Spleen (tissue), 11 donors: ENCODE data around the gene PRDM16. TPM values are rescaled to one million over a fixed set of nuclear protein-coding genes. Genes with fewer than 3 reads are reported as not detected.
A peak's percentile ranks its signal among the peaks of the same experiment; 100 is the strongest.

Experiments used
- DNase-seq: peaks from one replicate; pipeline ENCODE4 v3.0.0-alpha.2; 2020
- H3K27ac ChIP-seq, 8 donors: fragments of 200-600 bp; sonication (generic) in 7 of 8; 1 replicate in 4 of 8; 2 replicates in 4 of 8; pipeline versions ENCODE4 v1.5.0 to v1.8.0; 2016 to 2021; ENCODE audit warnings: inconsistent platforms in 4 of 8, mild to moderate bottlenecking in 4 of 8, moderate library complexity in 1 of 8
- H3K27me3 ChIP-seq, 7 donors: fragments of 200-600 bp; sonication (generic) in 6 of 7; replicated peaks in 1 of 7; 1 replicate in 4 of 7; 2 replicates in 3 of 7; pipeline versions ENCODE4 v1.5.0 to v1.8.0; 2016 to 2021; ENCODE audit warnings: inconsistent platforms in 3 of 7, mild to moderate bottlenecking in 1 of 7
- H3K36me3 ChIP-seq, 6 donors: fragments of 200-600 bp; sonication (generic) in 5 of 6; 1 replicate in 4 of 6; 2 replicates in 2 of 6; pipeline versions ENCODE4 v1.5.0 to v1.8.0; 2016 to 2021; ENCODE audit warnings: inconsistent platforms in 2 of 6
- H3K4me1 ChIP-seq, 6 donors: fragments of 200-600 bp; sonication (generic) in 5 of 6; 1 replicate in 3 of 6; 2 replicates in 3 of 6; pipeline versions ENCODE4 v1.5.0 to v1.8.0; 2016 to 2021; ENCODE audit warnings: inconsistent platforms in 3 of 6
- H3K4me3 ChIP-seq, 8 donors: fragments of 200-600 bp; sonication (generic) in 7 of 8; 1 replicate in 4 of 8; 2 replicates in 4 of 8; pipeline versions ENCODE4 v1.5.0 to v1.8.0; 2016 to 2021; ENCODE audit warnings: inconsistent platforms in 4 of 8, mild to moderate bottlenecking in 4 of 8, moderate library complexity in 2 of 8
- H3K9me3 ChIP-seq, 8 donors: fragments of 200-600 bp; sonication (generic) in 7 of 8; 1 replicate in 4 of 8; 2 replicates in 4 of 8; pipeline versions ENCODE4 v1.5.0 to v1.8.0; 2016 to 2021; ENCODE audit warnings: inconsistent platforms in 4 of 8
- POLR2A ChIP-seq, 3 donors: fragments of 450-650 bp; IDR thresholded peaks; one replicate each; pipeline ENCODE4 v1.5.1; 2017; ENCODE audit warnings: antibody characterized with exemption in 3 of 3, mild to moderate bottlenecking in 1 of 3
- POLR2AphosphoS5 ChIP-seq, 3 donors: sonication (generic); formaldehyde crosslinking; IDR thresholded peaks; one replicate each; pipeline ENCODE4 v1.5.1; 2017; ENCODE audit warnings: antibody characterized with exemption in 3 of 3
- WGBS, 5 donors: extraction: QIAGEN DNeasy Blood & Tissue Kit in 3 of 5; methylation state at CpG; one replicate each; pipeline versions ENCODE4 v1.1.5 to v1.1.7; 2013 to 2018; 5-methylcytosine and 5-hydroxymethylcytosine counted together
- intact Hi-C: fragments of 100-400 bp; cut with DNase I; formaldehyde crosslinking; loops from one replicate; pipeline ENCODE4 v1.15.0; 2023; ENCODE audit warnings: low total_unique reads
- microRNA-seq, 3 donors: library from miRNA; unstranded; fragments of <30 nt; microRNA quantifications; one replicate each; pipeline versions ENCODE4 to v1.1.0, GENCODE V29; 2019 to 2020
- polyA plus RNA-seq, 3 donors: library from polyadenylated mRNA; stranded (reverse); fragments of 200-250 nt; gene quantifications; one replicate each; pipeline ENCODE4 v1.2.1, GENCODE V29; 2013
- total RNA-seq, 7 donors: library from RNA; depleted of rRNA in 3 of 7; stranded (reverse); fragments of >200 nt in 3 of 7; fragmentation: NEBNext Ultra II Directional in 4 of 7; extraction: Animal tissue kit (Norgen Biotek cat#: 25700) in 4 of 7; gene quantifications; one replicate each; pipeline versions ENCODE4 v1.1.0 to v1.2.1, GENCODE V29; 2016 to 2021
- TF ChIP-seq, protein P1 (sequence below), 11 experiments: fragments of 200-600 bp in 7 of 11; fragments of 450-650 bp in 4 of 11; sonication (generic) in 4 of 11; IDR thresholded peaks in 8 of 11; conservative IDR thresholded peaks in 3 of 11; 1 replicate in 7 of 11; 2 replicates in 4 of 11; pipeline versions ENCODE4 v1.4.0 to v1.8.0; 2016 to 2021; ENCODE audit warnings: antibody characterized with exemption in 11 of 11, inconsistent platforms in 4 of 11, mild to moderate bottlenecking in 1 of 11
- donor health status: healthy with polysubstance abuse.
- donor health status: DM: no; HTN: no; CAD: no; lungs with moderate emphysema.
- donor health status: DM: no; HTN: no; CAD: no.
- donor health status: Bipolar disorder and iron deficiency.
- donor health status: healthy.
- donor health status: DM: no; HTN: no; CAD: no.
- donor health status: DM: yes; HTN: yes; CAD: no.

The PRDM16 gene
- total and polyA plus RNA-seq, 10 donors = 0.43 to 3.2 (median 1.4) TPM

DNA sequence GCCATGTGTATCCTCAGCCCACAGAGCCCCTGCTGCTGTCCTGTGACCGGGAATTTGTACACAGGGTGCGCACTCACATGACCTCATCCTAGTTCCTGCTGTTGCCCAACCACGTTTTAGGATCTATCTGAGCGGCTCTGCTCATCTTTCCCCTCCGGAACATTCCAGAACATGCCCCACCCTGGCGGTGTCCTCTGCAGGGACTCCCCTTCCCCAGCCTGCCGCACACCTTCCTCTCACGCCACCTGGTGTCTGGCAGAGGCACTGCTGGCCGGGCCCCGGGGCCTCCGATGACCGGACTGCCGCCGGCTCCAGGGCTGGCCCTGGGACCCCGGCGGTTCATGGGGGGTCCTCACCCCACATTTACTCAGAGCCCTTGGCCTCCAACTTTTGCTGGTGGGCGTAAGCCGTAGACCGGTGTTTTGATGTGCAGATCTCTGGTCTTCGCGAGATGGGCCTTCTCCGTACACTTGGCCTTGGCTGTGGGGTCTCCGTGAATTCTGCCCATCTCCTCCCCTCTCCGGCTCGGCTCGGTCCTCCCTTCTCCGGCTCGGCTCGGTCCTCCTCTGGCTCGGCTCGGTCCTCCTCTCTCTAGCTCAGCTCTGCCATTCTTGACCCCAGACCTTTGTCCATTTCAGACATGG is 414.9 kb downstream of the PRDM16 start:
- peaks cover 0 to 55% (median 6%) of the 10 kb centered on the region in 7 donors for H3K27me3 ChIP-seq
- peaks cover 0 to 7% (median 0%) of the 10 kb centered on the region in 6 donors for H3K4me1 ChIP-seq
- H3K27ac ChIP-seq = no peak overlapping the region
- no peak for DNase-seq
- WGBS, 5 donors = 36 to 57% (median 44%) methylated on average over 30 to 31 of the region's 31 CpGs
- peaks cover 0 to under 1% (median 0%) of the 10 kb centered on the region in 6 donors for H3K36me3 ChIP-seq
- intact Hi-C loops = no loop called here
- TF ChIP-seq POLR2A (IDR thresholded peaks at IDR 0.05) (no peak), POLR2AphosphoS5 (IDR thresholded peaks at IDR 0.05) (no peak)
- TF ChIP-seq, protein P1, sequence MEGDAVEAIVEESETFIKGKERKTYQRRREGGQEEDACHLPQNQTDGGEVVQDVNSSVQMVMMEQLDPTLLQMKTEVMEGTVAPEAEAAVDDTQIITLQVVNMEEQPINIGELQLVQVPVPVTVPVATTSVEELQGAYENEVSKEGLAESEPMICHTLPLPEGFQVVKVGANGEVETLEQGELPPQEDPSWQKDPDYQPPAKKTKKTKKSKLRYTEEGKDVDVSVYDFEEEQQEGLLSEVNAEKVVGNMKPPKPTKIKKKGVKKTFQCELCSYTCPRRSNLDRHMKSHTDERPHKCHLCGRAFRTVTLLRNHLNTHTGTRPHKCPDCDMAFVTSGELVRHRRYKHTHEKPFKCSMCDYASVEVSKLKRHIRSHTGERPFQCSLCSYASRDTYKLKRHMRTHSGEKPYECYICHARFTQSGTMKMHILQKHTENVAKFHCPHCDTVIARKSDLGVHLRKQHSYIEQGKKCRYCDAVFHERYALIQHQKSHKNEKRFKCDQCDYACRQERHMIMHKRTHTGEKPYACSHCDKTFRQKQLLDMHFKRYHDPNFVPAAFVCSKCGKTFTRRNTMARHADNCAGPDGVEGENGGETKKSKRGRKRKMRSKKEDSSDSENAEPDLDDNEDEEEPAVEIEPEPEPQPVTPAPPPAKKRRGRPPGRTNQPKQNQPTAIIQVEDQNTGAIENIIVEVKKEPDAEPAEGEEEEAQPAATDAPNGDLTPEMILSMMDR (IDR thresholded peaks at IDR 0.05 in 8 of 11, conservative IDR thresholded peaks at IDR 0.05 in 3 of 11) = peak; percentile 49 to 89 (median 81)
- no peak overlapping the region for H3K4me3 ChIP-seq
- H3K9me3 ChIP-seq = peaks cover 0 to 16% (median 11%) of the 10 kb centered on the region in 8 donors

- 85 to 94% (median 90%) methylated on average over 14 of the region's 14 CpGs for WGBS, 5 donors
- no peak overlapping the region for H3K27ac ChIP-seq
- TF ChIP-seq, protein P1 (IDR thresholded peaks at IDR 0.05 in 8 of 11, conservative IDR thresholded peaks at IDR 0.05 in 3 of 11) = no peak
- TF ChIP-seq POLR2A (IDR thresholded peaks at IDR 0.05) (no peak), POLR2AphosphoS5 (IDR thresholded peaks at IDR 0.05) (no peak)
- H3K36me3 ChIP-seq = peaks cover 0 to 11% (median 0%) of the 10 kb centered on the region in 6 donors
- intact Hi-C loops = loop anchor here (5.0 kb wide), 1 partner anchor 33 kb away; the partner anchor contains the start of gene ARHGEF16
- peaks cover 0 to 18% (median 12%) of the 10 kb centered on the region in 8 donors for H3K9me3 ChIP-seq
- no peak overlapping the region for H3K4me3 ChIP-seq
- H3K27me3 ChIP-seq = peaks cover 0 to 45% (median 6%) of the 10 kb centered on the region in 7 donors
- peaks cover 0 to 7% (median 0%) of the 10 kb centered on the region in 6 donors for H3K4me1 ChIP-seq
- no peak for DNase-seq
Observed at GRCh38 chr1:3485016-3485415, 416.0 kb downstream of the PRDM16 start.

Small RNA genes lying within 50 kb of the gene (microRNA-seq; reads per million reads assigned to microRNA genes)
- gene MIR4251 = 0 reads per million in 3 donors

Other genes starting within 250 kb of the PRDM16 start
- not detected for gene ACTRT2, start 47.7 kb upstream of the PRDM16 start, total RNA-seq
- not detected for gene ACTRT2, start 47.7 kb upstream of the PRDM16 start, polyA plus RNA-seq